ENCODE data around the gene ATG2B.

Gene ATG2B

DNA sequence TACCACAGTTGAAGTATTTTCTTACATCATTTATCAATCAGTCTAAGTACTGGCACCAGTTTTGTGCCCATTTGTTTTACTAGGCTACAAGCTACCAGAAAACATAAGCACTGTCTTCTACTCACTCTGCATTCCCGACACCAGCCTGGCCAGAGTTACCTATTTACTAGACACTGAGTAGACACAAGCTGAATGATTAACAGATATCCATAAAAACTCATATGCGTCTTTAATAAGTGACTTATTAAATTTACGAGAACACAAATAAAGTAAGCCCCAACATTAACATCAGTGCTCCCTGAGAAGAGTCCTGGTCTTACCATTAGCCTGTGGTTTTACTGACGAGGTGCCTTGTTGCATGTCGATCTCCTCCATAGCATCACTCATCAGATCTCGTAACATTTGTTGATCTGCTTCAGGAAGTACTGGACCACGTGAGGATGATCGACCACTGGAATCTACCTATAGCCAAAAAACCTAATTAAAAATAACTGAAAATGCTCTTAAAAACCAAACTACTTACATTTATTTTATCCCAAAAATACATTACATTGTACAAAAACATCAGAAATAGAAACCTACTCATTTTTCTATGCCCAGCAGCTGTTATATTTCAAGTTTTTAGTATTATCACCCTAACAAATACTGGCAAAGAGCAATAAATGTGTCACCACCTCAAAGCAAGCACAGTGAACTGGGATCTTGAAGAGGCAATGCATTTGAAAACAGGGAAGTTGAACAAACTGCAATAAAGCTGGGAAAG is 53.8 kb downstream of the ATG2B start:
- no peak for DNase-seq

DNA sequence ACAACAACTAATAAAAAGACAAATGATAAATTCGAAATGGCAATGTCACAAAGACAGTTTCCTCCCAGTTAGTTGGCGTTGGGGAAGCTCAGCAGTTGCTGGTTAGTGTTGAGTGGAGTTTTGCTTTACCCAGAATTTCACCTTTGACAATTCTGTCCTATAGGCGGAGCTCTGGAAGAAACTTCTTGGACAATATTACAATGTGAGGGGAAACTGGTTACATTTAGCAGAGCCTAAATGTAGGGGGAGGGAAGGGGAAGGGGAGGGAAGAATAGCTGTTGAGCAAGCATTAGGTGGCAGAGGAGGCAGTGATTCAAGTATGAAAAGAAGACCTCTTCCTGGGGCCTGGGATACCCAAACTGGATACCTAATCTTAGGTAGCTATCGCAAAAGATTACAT is 55.7 kb downstream of the ATG2B start:
- DNase-seq, result no peak

DNA sequence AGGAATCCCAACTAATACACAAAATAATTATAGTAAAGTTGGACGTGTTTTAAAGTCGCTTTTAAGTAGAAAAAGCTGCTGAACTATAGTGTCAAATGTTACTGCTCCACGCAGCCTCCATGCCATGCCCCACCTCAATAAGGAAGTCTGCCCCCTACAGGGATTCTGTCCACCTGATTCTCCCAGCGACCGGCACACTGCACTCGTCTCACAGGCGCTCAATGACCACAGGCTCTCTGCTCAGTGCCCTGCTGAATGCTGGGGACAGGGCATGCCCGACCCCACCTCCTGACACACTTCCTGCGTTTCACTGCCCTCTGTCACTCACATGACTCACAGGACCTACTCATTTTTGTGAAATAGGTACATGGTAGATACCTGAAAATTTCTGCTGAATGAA is 58.2 kb downstream of the ATG2B start:
- no peak for DNase-seq

DNA sequence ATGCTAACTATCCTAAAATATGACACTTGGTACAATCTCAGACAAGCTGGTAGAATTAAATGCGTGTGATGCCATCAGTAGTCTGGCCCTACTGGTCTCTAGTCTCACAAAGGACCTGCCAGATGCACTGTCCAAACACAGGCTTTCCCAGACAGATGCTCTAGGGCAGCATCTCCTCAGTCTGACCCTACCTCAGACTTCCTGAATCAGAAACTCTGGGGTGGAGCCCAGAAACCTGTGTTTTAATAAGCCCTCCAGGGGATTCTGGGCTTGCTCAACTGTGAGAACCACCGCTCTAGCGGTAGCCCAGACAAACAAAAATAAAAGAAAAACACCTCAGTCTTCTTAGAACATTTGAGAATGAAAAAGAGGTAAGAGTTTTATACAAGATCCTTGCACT is 59.2 kb downstream of the ATG2B start:
- DNase-seq, result no peak

DNA sequence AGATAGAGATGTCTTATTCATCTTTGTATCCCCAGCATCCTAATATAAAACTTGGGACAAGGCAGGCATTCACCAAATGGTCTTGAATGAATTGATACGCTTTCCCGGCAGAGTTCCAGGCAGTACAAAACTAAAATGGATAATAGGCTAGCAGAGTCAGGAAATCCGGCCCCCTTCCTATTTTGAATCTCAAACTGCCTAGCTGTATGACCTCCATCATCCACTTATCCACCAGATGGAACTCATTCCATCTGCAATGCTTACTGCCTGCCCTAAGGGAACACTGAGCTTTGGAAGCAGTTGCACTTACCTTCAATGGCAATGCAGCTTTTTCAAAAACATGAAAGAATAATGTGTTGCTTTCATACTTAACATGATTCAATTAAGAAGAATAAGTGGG is 63.7 kb downstream of the ATG2B start:
- no peak for DNase-seq

DNA sequence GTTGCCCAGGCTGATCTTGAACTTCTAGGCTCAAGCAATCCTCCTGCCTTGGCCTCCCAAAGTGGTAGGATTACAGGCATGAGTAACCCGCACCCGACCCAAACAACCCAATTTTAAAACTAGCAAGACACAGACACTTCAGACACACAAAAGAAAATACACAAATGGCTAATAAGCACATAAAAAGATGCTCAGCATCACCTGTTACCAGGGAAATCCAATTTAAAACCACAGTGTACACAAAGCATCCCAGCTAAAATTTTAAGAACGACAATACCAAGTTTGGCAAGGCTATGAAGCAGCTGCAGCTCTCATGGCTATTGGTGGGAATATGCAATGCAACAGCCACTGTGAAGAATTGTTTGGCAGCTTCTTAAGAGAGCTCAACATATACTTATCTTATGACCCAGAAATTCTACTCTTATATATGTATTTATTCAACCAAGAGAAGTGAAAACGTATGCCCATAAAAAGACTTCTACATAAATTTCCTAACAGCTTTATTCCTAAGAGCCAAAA is 65.1 kb downstream of the ATG2B start:
- no peak for DNase-seq

DNA sequence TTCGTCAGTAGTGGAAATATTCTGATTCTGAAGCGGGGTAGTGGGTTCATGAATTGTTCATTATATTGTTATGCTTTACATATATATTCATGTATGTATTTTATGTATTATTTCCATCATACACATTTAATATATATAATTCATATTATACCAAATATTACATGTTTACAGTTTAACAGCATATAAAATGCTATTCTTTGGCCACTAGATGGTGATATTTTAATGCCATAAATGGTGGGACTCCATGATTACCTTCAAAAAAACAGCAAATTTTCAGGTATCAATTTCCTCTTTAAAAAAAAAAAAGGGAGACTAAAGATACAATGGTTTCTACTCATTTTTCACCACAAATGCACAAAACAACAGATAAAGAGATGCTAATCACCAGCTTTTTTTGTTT is 66.1 kb downstream of the ATG2B start:
- no peak for DNase-seq

DNA sequence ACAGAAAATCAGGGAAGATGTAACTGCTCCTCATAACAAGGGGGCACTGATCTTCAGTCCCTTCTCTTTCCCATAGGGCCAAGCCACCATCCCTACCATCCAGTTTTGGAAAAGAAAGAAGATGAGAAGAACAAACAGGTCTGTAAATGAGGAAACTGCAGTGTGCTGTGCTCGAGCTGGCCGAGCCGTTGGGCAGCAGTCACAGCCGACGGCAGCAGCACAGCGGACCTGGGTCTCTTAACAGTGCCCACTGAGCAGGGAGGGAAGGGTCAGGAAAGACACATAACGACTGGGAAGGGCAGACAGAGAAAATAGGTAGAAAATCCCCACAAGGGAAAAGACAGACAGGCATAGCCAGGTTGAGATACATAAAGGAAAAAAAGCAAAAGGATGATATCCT is 68.9 kb downstream of the ATG2B start:
- DNase-seq, result no peak

DNA sequence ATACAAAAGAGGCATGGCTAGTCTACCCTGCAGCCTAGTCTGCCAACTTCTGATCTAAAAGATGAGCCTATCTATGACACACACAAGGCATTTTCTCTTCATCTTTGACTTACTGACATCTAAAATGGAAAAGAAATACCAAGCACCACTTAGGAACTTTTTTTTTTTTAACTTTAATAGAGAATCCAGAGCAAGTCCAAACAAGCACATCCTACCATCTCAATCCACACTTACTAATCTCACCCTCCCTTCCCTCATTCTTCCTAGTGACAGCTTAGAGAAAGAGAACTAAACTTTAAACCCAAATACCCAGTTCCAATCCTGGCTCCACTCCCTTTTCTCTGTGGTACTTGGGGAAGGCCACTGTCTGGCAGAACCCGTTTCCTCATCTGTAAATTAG is 75.3 kb downstream of the ATG2B start:
- no peak for DNase-seq

DNA sequence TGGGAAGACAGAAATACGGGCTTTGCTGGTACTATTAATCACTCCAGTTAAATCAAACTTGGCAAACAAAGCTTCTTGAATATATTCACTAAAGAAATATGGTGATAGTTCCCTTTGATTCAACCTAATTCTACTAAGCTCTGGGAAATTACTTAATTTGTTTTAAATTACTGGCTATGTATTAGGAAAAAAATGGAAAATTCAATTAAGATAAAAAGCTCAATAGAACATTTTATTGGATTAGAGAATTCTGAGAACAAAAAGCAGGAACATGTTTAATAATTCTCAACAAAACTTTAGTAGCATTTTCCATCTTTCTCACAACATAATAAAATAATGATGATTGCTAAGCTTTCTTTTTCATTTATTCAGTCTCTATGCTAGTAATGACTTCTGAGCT is 76.9 kb downstream of the ATG2B start:
- DNase-seq, result no peak

DNA sequence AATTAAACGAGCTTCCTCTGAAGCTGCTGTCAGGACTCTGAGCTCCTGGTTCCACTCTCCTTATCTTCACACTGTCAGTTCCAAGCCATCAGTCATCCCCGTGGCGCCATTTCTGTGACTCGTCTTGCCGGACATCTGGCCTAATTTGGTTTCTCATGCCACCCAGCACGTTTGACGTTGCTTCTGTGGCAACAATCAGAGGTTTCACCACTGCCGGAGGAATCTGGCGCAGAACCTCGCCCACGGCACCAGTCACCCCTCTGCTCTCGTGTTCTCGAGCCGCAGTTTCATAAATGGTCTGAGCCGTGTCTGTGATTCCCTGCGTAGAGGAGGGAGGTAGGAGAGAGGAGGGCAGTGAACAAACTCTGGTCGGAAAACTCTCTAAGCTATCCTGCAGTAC is 77.5 kb downstream of the ATG2B start:
- no peak for DNase-seq

DNA sequence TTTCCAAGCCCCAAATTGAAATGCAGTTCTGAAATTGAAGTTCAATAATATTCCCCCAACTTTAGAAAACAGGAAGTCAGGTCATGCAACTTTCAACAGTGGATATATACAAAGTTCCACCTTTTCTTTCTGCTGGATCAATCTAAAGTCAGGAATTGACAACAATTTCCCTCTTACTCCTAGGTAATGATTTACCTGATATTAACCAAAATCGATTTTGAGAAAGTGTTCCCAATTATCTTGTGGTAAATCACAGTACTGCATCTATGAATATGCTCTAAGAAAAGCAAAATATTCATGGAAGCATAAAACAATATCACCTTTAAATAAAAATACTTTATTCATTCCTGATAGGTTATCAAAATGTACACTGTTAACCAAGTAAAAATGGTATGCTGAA is 78.7 kb downstream of the ATG2B start:
- no peak for DNase-seq

DNA sequence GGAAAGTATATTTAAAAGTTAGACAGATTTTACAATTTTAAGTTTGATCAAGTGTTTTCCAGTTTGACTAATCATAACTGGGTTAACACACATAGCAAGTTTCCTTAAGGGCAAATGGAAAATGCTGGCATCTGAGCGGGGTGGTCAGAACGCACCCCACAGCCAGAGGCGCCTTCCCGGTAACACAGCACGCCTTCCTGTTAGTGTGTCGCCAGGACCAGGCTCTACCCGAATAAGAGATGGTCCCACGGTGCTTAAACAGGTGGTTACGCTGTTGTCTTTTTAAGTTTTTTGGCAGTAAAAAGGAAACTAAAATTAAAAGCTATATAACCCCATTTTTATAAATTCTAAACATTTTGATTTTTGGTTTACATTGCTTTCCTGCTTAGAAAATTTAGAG is 79.1 kb downstream of the ATG2B start:
- DNase-seq, result no peak

DNA sequence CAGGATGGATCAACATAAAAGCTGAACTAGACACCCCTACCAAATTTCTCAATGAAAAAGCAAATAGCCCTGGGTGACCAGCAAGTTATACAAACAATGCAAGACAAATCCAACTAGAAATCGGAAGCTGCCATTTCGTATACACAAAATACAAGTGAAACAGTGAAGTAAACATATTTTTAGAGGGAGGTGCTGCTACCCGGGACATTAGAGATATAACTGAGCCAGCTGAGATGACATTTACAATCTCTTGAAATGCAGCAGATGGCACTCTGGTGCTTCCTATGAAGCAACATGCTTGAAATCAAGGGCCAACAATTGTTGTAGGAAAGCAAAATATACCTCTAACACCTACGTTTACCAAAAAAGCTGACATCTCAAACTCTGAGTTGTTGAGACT is 81.7 kb downstream of the ATG2B start:
- DNase-seq, result no peak

DNA sequence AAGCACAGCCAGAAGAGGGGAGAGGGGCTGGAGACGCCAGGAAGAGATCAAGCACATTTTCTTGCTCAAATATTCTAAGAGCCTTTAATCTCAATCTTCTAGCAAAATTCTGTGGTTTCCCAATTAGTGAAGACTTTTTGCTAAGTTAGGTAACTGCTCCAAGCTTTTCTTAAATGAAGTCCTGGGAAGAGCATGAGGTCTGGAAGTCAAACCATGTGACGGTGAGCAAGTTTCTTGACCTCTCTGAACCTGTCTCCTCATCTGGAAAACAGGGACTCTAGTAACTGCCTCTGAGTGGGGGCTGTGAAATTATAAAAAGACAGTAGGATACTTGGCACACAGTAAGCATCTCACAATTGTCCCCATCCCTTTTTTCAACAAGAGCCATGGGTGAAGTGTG is 83.0 kb downstream of the ATG2B start:
- DNase-seq, result no peak

DNA sequence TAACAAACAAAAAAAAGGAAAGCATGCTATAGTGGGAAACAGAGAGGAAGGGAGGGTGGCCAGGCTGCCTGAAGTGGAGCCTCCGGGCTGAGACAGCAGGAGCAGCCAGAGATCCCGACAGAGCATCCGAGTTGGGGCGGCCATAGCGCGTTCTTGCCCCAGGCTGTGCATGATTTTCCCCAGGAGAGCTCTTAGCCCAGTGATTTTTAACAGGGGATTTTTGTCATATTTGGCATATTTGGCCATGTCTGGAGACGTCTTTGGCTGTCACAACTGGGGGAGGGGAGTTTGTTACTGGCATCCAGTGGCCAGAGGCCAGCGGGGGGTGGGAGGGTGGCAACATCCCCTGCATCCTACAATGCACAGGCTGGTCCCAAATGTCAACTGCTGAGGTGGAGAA is 83.6 kb downstream of the ATG2B start:
- DNase-seq, result no peak

DNA sequence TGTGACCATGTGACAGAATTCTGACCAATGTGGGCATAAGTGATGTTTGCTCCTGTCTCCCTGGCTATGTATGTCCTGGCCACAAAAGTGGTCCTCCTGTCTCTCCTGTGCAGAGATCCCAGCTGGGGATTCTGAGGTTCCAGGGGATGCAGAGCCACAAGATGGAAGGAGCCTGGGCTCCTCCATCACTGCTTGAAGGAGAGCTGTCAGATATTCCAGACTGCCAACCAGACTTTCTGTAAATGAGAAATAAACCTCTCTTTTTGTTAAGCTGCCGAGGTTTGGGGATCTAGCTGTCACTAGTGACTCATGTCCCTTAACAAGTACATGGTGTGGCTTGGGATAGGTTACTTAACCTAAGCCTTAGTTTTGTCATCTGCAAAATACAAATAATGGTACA is 85.3 kb downstream of the ATG2B start:
- DNase-seq, result no peak

DNA sequence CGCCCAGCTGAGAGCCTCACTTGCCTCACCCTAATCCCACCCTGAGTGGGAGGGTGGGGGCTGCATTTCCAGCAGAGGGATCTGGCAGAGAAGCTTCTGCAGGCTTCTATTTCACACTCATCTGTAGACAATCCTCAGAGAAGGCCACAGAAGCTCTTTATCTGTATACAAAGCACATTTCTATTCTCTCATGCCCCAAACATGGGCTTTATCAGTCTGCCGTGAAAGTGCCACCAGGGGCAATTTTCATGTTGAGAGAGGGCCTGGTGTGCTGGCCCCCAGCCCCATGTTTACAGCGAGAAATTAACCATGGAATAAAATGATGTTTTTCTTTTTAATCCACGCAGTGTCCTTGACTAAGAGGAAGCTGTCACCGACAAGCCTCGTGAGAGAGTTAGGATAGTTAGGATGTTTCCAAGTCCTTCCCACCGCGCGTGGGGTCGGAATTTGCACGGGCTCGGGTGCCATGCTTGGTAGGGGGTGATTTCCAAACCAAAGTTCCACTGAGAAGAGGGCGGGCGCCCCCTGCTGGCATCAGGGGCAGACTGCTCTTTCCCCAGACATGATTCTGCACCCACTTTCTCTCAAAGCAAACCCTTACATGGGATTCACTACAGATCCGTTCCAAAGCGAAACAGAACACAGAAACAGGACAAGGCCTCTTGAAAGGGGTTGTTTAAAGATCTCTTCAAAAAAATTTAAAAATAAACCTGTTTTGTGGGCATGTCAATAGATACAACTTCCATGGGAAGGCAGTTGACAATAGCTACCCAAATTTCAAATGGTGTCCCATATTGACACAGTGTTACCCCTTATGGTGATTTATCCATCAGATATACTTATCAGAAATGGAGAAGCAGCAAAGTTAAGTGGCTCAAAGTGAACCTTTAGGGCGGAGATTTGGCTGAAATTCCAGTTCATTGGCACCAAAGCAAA is 87.7 kb downstream of the ATG2B start:
- DNase-seq, result peak; percentile 33 to 57

DNA sequence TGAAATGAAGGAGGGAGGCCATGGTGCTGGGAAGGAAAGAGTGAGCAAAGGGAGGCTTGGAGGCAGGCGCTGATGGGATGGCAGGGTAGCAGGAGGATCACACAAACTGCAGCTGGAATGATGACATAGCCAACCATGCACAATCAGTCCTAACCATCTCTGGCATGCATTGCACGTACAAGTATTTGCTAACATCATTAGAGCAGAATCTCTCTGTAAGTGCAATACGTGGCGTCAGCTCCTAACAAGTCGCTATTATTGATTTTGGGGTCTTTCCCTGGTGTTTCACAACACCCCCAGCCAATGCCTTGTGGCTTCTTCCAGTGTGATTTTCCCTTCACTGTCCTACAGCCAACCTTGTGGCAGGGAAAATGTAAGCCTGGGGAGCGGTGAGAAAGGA is 88.6 kb downstream of the ATG2B start:
- DNase-seq, result no peak

DNA sequence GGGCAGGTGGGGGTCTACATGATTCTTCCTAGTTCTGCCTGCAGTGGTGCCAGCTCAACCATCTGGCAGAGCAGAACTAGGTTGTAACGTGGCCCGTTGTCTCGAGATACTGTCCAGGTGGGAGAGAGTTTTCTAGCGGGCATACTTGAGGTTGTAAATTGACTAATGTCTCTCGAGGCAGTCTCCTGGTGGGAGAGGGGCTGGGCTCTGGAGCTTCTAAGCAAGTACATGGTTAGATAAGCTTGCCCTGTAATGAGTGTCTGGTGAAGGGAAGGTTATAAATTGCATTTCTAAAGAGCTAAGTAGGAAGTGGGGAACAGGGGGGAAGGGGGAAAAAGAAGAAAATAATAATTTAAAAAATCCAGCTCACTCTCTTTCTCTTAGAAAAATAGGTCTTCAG is 89.0 kb downstream of the ATG2B start:
- DNase-seq, result no peak

DNA sequence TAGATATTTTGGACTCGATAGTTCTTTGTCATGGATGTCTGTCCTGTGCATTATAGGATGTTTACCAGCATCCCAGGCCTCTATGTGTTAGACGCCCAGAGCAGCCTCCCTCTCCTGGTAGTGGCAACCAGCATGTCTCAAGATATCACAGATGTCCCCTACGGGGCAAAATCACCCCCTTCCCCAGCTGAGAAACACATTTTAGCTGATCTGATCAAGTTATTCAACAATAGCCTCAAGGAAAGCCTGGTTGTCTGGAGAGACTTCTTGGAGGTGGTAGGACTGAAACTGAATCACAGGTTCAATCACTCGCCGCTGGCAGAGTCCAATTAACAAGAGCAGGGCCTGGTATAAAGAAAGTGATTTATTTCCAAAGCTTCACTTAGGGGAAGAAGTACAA is 89.5 kb downstream of the ATG2B start:
- no peak for DNase-seq

DNA sequence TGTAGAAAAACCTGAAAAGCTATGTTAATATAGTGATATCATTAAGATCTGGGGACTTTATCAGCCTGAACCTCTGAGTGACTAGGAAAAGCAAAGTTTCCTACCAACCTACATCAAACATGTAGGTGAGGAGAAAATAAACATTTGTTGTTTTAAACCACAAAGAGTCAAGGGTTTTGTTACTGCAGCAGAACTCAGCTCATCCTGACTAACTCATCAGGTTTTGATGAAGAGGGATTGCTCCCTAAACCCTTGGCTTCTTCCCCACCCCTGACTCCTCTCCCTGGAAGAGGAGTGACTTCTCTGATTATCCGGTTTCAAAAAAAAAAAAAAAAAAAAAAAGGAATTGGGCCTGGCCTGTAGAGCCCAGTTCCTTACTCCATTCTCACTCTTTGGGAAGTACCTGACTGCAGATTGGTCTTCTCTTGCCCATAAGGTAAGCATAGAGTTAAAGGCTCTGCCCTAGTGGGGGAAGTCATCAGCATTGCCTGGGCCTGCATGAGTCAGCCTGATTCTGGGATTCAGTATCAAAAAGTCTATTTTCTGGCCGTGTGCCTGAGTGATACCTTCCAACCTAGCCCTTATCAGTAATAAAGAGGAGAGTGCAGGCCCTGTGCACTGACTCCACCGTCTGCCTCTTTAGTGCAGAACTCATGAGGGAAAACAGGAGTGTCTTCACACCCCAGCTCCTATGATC is 90.2 kb downstream of the ATG2B start:
- DNase-seq, result no peak

DNA sequence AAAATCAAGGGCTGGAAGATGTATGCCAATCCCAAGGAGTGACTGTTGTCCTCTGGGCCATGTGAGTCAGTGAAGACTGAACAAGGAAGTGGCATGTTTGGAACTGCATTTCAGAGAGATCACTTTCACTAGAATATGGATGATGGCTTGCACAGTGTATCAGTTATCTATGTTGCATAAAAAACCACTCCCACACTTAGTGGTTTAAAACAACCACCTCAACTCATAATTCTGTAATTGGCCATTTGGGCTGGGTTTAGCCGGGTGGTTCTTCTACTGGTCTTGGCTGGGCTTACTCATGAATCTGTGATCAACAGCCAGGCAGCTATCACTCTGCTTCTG is 91.7 kb downstream of the ATG2B start:
- DNase-seq, result no peak

All from inflammatory macrophage (primary cell).